NB4 (cell line): Measurements from ENCODE around the gene BCAR3.

ENCODE experiments used
- CTCF ChIP-seq: IDR thresholded peaks from one replicate; pipeline ENCODE4 v1.5.1; 2012; ENCODE audit warnings: low read depth, low read length
- MYC ChIP-seq: IDR thresholded peaks from 2 replicates; pipeline ENCODE4 v1.6.1; 2011; ENCODE audit warnings: low read depth, low read length
- POLR2A ChIP-seq: IDR thresholded peaks from 2 replicates; pipeline ENCODE4 v1.6.1; 2011; ENCODE audit warnings: mild to moderate bottlenecking; ENCODE audit not compliant: insufficient read length; ENCODE audit errors: extremely low read depth

- TF ChIP-seq CTCF (no peak), MYC (no peak), POLR2A (no peak)
Observed at GRCh38 chr1:93723110-93723509, 41.5 kb upstream of the BCAR3 start.
